ENCODE results near the gene WNT2B. TPM values are rescaled to one million over a fixed set of nuclear protein-coding genes. Genes with fewer than 3 reads are reported as not detected.

The WNT2B gene
- total and polyA plus RNA-seq, 2 donors (not counting 1 experiment from before 2014, with no cell fraction given): 0.54 to 5.2 TPM

- no peak overlapping the region for H2AFZ ChIP-seq (ENCODE audit: insufficient read depth, low read depth, low read length, poor library complexity, severe bottlenecking)
- DNase-seq: no peak
- H3K27me3 ChIP-seq (replicated peaks in 1 of 4; ENCODE audit: control extremely low read depth in 1 of 4, control insufficient read depth in 3 of 4, insufficient read depth in 4 of 4, low read length in 3 of 4): no peaks in the 10 kb centered on the region
- H3K9me3 ChIP-seq (ENCODE audit: control extremely low read depth in 1 of 3, control insufficient read depth in 2 of 3, insufficient read depth in 1 of 3, low read length in 2 of 3): no peaks in the 10 kb centered on the region
- ChIA-PET CTCF (no interaction called here), POLR2A (interaction anchor here (0.6 to 0.8 kb wide), 2 partner anchors 63 to 154 kb away, joined by 3 read pairs; no protein-coding TSS in a partner anchor)
- Mint-ChIP-seq H3K27me3 (no peaks in the 10 kb centered on the region), H3K4me3 (no peak overlapping the region), H3K4me1 (no peaks in the 10 kb centered on the region), H3K27ac (no peak overlapping the region), H3K9me3 (ENCODE audit: insufficient read depth) (no peaks in the 10 kb centered on the region)
- H3K4me1 ChIP-seq (ENCODE audit: control insufficient read depth in 2 of 2, insufficient read depth in 2 of 2, low read length in 2 of 2): no peaks in the 10 kb centered on the region
- no peak overlapping the region for H3K4me3 ChIP-seq (ENCODE audit: control extremely low read depth in 1 of 5, extremely low read depth in 1 of 5, insufficient read depth in 1 of 5, low read depth in 2 of 5, low read length in 4 of 5)
- no peaks in the 10 kb centered on the region for H3K79me2 ChIP-seq (ENCODE audit: control insufficient read depth, insufficient read depth, low read length)
- no peak overlapping the region for H3K9ac ChIP-seq (ENCODE audit: low read length)
- H3K36me3 ChIP-seq (replicated peaks in 1 of 2; ENCODE audit: control extremely low read depth in 1 of 2, control insufficient read depth in 1 of 2, extremely low read depth in 1 of 2, insufficient read depth in 2 of 2, low read length in 1 of 2): peaks cover 0 to 2% of the 10 kb centered on the region in 2 experiments
- WGBS (ENCODE audit: insufficient coverage): no CpG with 5 or more reads among the region's 3 CpGs
- H3K4me2 ChIP-seq (replicated peaks; ENCODE audit: low read depth, low read length, poor library complexity, severe bottlenecking): no peak overlapping the region
- no peaks in the 10 kb centered on the region for H4K20me1 ChIP-seq (ENCODE audit: control insufficient read depth, insufficient read depth, low read length, poor library complexity, severe bottlenecking)
- no peak for TF ChIP-seq CTCF (IDR thresholded peaks at IDR 0.05)
- TF ChIP-seq EZH2 (IDR thresholded peaks at IDR 0.05; ENCODE audit: borderline replicate concordance, insufficient read depth, low read depth, low read length, poor library complexity, severe bottlenecking): no peak
- intact Hi-C loops (cut with micrococcal nuclease): no loop called here
- ATAC-seq (ENCODE audit: low read depth): no peak
- no peak overlapping the region for H3K27ac ChIP-seq (ENCODE audit: low read length in 2 of 2)
Measured at GRCh38 chr1:112544751-112545150, 36.0 kb downstream of the WNT2B start.

- TF ChIP-seq EZH2 (IDR thresholded peaks at IDR 0.05; ENCODE audit: borderline replicate concordance, insufficient read depth, low read depth, low read length, poor library complexity, severe bottlenecking) (no peak), CTCF (IDR thresholded peaks at IDR 0.05) (no peak)
- Histone ChIP-seq H3K27ac (ENCODE audit: low read length in 2 of 2) (no peak overlapping the region), H3K79me2 (ENCODE audit: control insufficient read depth, insufficient read depth, low read length) (no peaks in the 10 kb centered on the region), H3K4me3 (ENCODE audit: control extremely low read depth in 1 of 5, extremely low read depth in 1 of 5, insufficient read depth in 1 of 5, low read depth in 2 of 5, low read length in 4 of 5) (no peak overlapping the region), H3K36me3 (replicated peaks in 1 of 2; ENCODE audit: control extremely low read depth in 1 of 2, control insufficient read depth in 1 of 2, extremely low read depth in 1 of 2, insufficient read depth in 2 of 2, low read length in 1 of 2) (peaks cover 0 to 2% of the 10 kb centered on the region in 2 experiments), H3K9me3 (ENCODE audit: control extremely low read depth in 1 of 3, control insufficient read depth in 2 of 3, insufficient read depth in 1 of 3, low read length in 2 of 3) (no peaks in the 10 kb centered on the region), H2AFZ (ENCODE audit: insufficient read depth, low read depth, low read length, poor library complexity, severe bottlenecking) (no peak overlapping the region), H4K20me1 (ENCODE audit: control insufficient read depth, insufficient read depth, low read length, poor library complexity, severe bottlenecking) (no peaks in the 10 kb centered on the region), H3K27me3 (replicated peaks in 1 of 4; ENCODE audit: control extremely low read depth in 1 of 4, control insufficient read depth in 3 of 4, insufficient read depth in 4 of 4, low read length in 3 of 4) (no peaks in the 10 kb centered on the region), H3K4me2 (replicated peaks; ENCODE audit: low read depth, low read length, poor library complexity, severe bottlenecking) (no peak overlapping the region), H3K4me1 (ENCODE audit: control insufficient read depth in 2 of 2, insufficient read depth in 2 of 2, low read length in 2 of 2) (no peaks in the 10 kb centered on the region), H3K9ac (ENCODE audit: low read length) (no peak overlapping the region)
- no peak overlapping the region for H3K4me3 Mint-ChIP-seq
- H3K9me3 Mint-ChIP-seq (ENCODE audit: insufficient read depth): no peaks in the 10 kb centered on the region
- no peak overlapping the region for H3K27ac Mint-ChIP-seq
- H3K27me3 Mint-ChIP-seq: no peaks in the 10 kb centered on the region
- POLR2A ChIA-PET: no interaction called here
- WGBS (ENCODE audit: insufficient coverage): 100% methylated on average over 2 of the region's 2 CpGs
- no peaks in the 10 kb centered on the region for H3K4me1 Mint-ChIP-seq
- CTCF ChIA-PET: no interaction called here
- ATAC-seq (ENCODE audit: low read depth): no peak
- intact Hi-C loops (cut with micrococcal nuclease): no loop called here
- no peak for DNase-seq
Measured at GRCh38 chr1:112546076-112546475, 37.3 kb downstream of the WNT2B start.
